ENCODE measurements around the gene TRHDE.

DNA sequence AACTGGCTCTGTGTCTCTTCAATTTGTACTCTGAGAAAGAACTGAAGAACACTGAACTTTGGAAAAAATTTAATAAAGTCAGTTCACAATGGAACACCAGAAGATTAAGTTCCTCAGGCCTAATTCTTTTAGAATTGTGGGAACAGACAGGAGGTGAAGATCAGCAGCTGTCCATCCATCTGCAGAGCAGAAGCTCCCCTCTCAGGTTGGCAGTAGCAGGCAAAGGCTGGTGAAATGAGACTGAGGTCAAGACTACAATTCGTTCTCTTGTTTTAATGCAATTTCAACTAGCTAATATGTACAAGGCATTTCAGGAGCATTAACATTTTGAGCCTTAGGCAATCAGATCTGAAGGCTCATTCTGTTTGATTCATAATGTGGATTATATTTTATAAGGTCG lies 10.3 kb upstream of the TRHDE start:
- TF ChIP-seq, protein P1, sequence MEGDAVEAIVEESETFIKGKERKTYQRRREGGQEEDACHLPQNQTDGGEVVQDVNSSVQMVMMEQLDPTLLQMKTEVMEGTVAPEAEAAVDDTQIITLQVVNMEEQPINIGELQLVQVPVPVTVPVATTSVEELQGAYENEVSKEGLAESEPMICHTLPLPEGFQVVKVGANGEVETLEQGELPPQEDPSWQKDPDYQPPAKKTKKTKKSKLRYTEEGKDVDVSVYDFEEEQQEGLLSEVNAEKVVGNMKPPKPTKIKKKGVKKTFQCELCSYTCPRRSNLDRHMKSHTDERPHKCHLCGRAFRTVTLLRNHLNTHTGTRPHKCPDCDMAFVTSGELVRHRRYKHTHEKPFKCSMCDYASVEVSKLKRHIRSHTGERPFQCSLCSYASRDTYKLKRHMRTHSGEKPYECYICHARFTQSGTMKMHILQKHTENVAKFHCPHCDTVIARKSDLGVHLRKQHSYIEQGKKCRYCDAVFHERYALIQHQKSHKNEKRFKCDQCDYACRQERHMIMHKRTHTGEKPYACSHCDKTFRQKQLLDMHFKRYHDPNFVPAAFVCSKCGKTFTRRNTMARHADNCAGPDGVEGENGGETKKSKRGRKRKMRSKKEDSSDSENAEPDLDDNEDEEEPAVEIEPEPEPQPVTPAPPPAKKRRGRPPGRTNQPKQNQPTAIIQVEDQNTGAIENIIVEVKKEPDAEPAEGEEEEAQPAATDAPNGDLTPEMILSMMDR (IDR thresholded peaks at IDR 0.05; ENCODE audit: low read length): no peak
- TF ChIP-seq EZH2 (IDR thresholded peaks at IDR 0.05; ENCODE audit: borderline replicate concordance, low read length): no peak

Measured in OCI-LY1 (cell line).